K562 (cell line): ENCODE results near the gene UBE2D2. TPM values are rescaled to one million over a fixed set of nuclear protein-coding genes. Genes with fewer than 3 reads are reported as not detected.

Experiments used
- ATF2 ChIP-seq: sonication (generic); formaldehyde crosslinking; IDR thresholded peaks from 2 replicates; pipeline ENCODE4 v1.8.1; 2022; ENCODE audit warnings: missing genetic modification reagents
- CBX8 ChIP-seq: fragments of 200-600 bp; sonication (generic); IDR thresholded peaks from 2 replicates; pipeline ENCODE4 v1.6.1; 2012; ENCODE audit warnings: borderline replicate concordance, mixed run types, low read depth, mild to moderate bottlenecking, moderate library complexity, mixed read lengths, low read length, control low read depth, inconsistent platforms; ENCODE audit not compliant: poor library complexity, severe bottlenecking; ENCODE audit errors: extremely low read depth
- FOXK2 ChIP-seq, 2 experiments: fragments of 450-650 bp; IDR thresholded peaks in 1 of 2; conservative IDR thresholded peaks in 1 of 2; 2 replicates each; pipeline ENCODE4 v1.6.1; 2016; ENCODE audit warnings: low read depth in 2 of 2, mild to moderate bottlenecking in 1 of 2
- NFYB ChIP-seq: IDR thresholded peaks from 2 replicates; pipeline ENCODE4 v1.6.1; 2011; ENCODE audit warnings: mild to moderate bottlenecking, moderate library complexity; ENCODE audit not compliant: insufficient read length; ENCODE audit errors: extremely low read depth
- POLR2AphosphoS5 ChIP-seq: IDR thresholded peaks from 2 replicates; pipeline ENCODE4 v1.6.1; 2011; ENCODE audit warnings: mild to moderate bottlenecking, low read depth, low read length, moderate library complexity; ENCODE audit not compliant: control insufficient read depth, insufficient read depth
- RHOXF2B ChIP-seq: fragments of 250-450 bp; sonication (Bioruptor Pico); conservative IDR thresholded peaks from 2 replicates; pipeline ENCODE4 v1.5.1; 2021
- SPI1 ChIP-seq: IDR thresholded peaks from 2 replicates; pipeline ENCODE4 v1.6.1; 2011; ENCODE audit warnings: low read depth, low read length, control low read depth, borderline replicate concordance
- SRF ChIP-seq, 2 experiments: fragments of 250-450, 450-650 bp in 1 of 2; sonication (Bioruptor Pico) in 1 of 2; sonication (generic) in 1 of 2; formaldehyde crosslinking; IDR thresholded peaks; 2 replicates each; pipeline versions ENCODE4 v1.5.0 to v1.5.1; 2020 to 2022; ENCODE audit warnings: mild to moderate bottlenecking in 1 of 2, missing genetic modification reagents in 1 of 2
- ZC3H8 ChIP-seq: fragments of 450-650 bp; IDR thresholded peaks from 2 replicates; pipeline ENCODE4 v1.6.1; 2017
- ZMIZ1 ChIP-seq, 2 experiments: fragments of 150-350 bp in 1 of 2; IDR thresholded peaks; 2 replicates each; pipeline ENCODE4 v1.6.1; 2012 to 2016; ENCODE audit warnings: low read depth in 2 of 2, low read length in 2 of 2, mild to moderate bottlenecking in 1 of 2, moderate library complexity in 1 of 2
- ZNF124 ChIP-seq: sonication (generic); formaldehyde crosslinking; IDR thresholded peaks from 2 replicates; pipeline ENCODE4 v1.8.1; 2022; ENCODE audit warnings: missing genetic modification reagents
- ZNF407 ChIP-seq: fragments of 450-650 bp; IDR thresholded peaks from 2 replicates; pipeline ENCODE4 v1.6.1; 2016; ENCODE audit warnings: low read depth
- polyA plus RNA-seq, 8 experiments: library from polyadenylated mRNA; depleted of rRNA in 4 of 8; stranded (reverse) in 5 of 8; unstranded in 3 of 8; fragments of >200 nt; fragmentation: Nextera tagmentation in 2 of 8; fragmentation: Illumina TruSeq in 1 of 8; extraction: Ambion mirVana in 2 of 8; extraction: Trizol in 1 of 8; gene quantifications; 2 replicates each; pipeline versions ENCODE4 v1.2.1 to v1.2.3, GENCODE V29; 2011 to 2014; ENCODE audit warnings: inconsistent platforms in 1 of 8, missing spikeins in 1 of 8
- total RNA-seq, 7 experiments: library from RNA; depleted of rRNA in 6 of 7; stranded (reverse); fragments of >200 nt in 6 of 7; fragmentation: Illumina TruSeq in 2 of 7; extraction: Trizol in 2 of 7; gene quantifications; 2 replicates each; pipeline versions ENCODE4 v1.2.1 to v1.2.3, GENCODE V29; 2011 to 2021; ENCODE audit warnings: low replicate concordance in 1 of 7

The UBE2D2 gene
- total and polyA plus RNA-seq, 9 of the 15 experiments (the other 6 are each of a cell fraction or from before 2014, with no cell fraction given): 53.6 to 198 (median 122) TPM

GRCh38 chr5:139517683-139518564 is 43.2 kb upstream of the UBE2D2 start (continued):
- TF ChIP-seq ZNF407: no peak
- no peak; the same call in 1 of the 2 replicates for TF ChIP-seq ZC3H8
- TF ChIP-seq CBX8: no peak
- no peak for TF ChIP-seq ZNF124 (CRISPR knock-in tag)
- peak; percentile 99 for TF ChIP-seq ATF2 (CRISPR knock-in tag)
- no peak for TF ChIP-seq SPI1
- TF ChIP-seq RHOXF2B (CRISPR knock-in tag): 0 out of 2 replicates have a peak, but pooled peaks have one; percentile 57
- TF ChIP-seq NFYB: no peak
- TF ChIP-seq ZMIZ1 (IDR thresholded peaks at IDR 0.05; ENCODE audit: low read depth in 2 of 2, low read length in 2 of 2): peak in 1 of 2 experiments; percentile 55; a peak in 1 of 4 replicates
- peak in 1 of 2 experiments; percentile 38; a peak in 2 of 4 replicates for TF ChIP-seq FOXK2 (conservative IDR thresholded peaks at IDR 0.05 in 1 of 2, IDR thresholded peaks at IDR 0.05 in 1 of 2; ENCODE audit: low read depth in 2 of 2)
- peak; percentile 84 for TF ChIP-seq POLR2AphosphoS5
- peak in 1 of 2 experiments; percentile 74; a peak in 1 of 4 replicates for TF ChIP-seq SRF (CRISPR knock-in tag; IDR thresholded peaks at IDR 0.05)
